Measurements from ENCODE around the gene HAUS7. TPM values are rescaled to one million over a fixed set of nuclear protein-coding genes. Genes with fewer than 3 reads are reported as not detected.
A peak's percentile ranks its signal among the peaks of the same experiment; 100 is the strongest.

HAUS7 gene
- total RNA-seq, result 10 to 100 TPM; 11.6 to 36.2 TPM
- polyA plus RNA-seq (ENCODE audit: insufficient read length in 2 of 2), result 10 to 100 TPM; 20.3 to 33.4 TPM
- long read RNA-seq, donor 1, transcript HAUS7-202 (10 exons, 1,363 nt), result major isoform, 9 of 188 reads
- long read RNA-seq, donor 1, partial matches to known transcripts, result 179 of 188 reads
- long read RNA-seq, donor 1, other reads (novel, unspliced or antisense), result 0 of 188 reads
- long read RNA-seq, donor 2, transcript HAUS7-202 (10 exons, 1,363 nt), result major isoform, 5 of 6 reads
- long read RNA-seq, donor 2, partial matches to known transcripts, result 0 of 6 reads
- long read RNA-seq, donor 2, other reads (novel, unspliced or antisense), result 0 of 6 reads
- long read RNA-seq, donor 3, partial matches to known transcripts, result 51 of 66 reads
- long read RNA-seq, donor 3, other reads (novel, unspliced or antisense), result 12 of 66 reads
- long read RNA-seq, donor 4, partial matches to known transcripts, result 288 of 291 reads
- long read RNA-seq, donor 4, other reads (novel, unspliced or antisense), result 0 of 291 reads

DNA sequence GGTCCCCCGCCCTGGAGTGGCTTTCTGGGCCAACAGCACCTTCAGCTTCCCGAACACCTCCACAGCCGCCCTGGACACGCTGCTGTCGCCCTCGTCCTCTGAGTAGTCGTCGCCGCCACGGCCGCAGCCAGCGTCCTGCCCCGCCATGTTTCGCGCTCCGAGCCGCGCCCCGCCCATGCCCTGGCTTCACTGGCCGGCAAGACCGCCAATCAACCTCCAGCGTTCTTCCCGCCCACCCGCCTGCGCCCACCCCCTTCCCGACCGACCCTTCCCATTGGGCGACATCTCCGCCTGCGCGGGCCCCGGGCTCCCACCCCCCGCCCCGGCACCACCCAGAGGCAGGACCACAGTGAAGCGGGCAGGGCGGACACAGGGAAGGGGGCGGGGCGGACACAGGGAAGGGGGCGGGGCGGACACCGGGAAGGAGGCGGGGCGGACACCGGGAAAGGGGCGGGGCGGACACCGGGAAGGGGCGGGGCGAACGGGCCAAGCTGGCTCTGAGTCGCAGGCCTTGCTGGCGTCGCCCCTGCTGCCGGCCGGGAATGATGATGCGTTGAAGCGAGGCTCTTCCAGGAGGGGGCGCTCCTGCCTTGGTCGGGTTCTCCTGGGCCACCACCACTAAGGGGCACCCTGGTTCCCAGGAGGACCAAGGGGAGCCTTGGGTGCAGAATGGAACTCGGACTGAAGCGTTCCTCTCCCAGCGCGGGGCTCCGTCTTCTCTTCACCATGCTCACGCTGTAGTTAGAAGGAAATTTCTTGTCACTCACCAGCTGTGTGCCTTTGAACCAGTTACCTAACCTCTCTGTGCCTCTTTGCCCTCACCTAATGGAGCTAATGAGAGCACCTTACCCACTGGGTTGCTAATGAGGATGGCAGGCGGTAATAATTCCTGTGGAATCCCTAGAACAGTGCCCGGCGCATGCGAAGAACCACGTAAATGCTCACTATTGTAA lies at the start of gene HAUS7:
TSS of gene HAUS7 (minus strand) at position 166 of the 953 bp plus-strand sequence. CDS start at position 147, 19 bp downstream.
- Histone ChIP-seq H3K27me3 (ENCODE audit: control insufficient read depth, insufficient read depth, low read length) (no peaks in the 10 kb centered on the region), H3K27ac (ENCODE audit: low read depth, low read length) (peak within 1 kb of the TSS; percentile 59), H3K9me3 (ENCODE audit: control insufficient read depth, insufficient read depth, low read length) (no peaks in the 10 kb centered on the region), H3K4me3 (ENCODE audit: low read depth, low read length) (peak within 1 kb of the TSS; percentile 34), H3K4me1 (ENCODE audit: control insufficient read depth, insufficient read depth, low read length) (peaks cover 34% of the 10 kb centered on the region), H3K36me3 (ENCODE audit: control insufficient read depth, insufficient read depth, low read length) (peaks cover 19% of the 10 kb centered on the region)
- peak in 5 of 6 donors; percentile 59 to 96 (median 72) for DNase-seq (ENCODE audit: low read depth in 4 of 6, low spot score in 6 of 6)
- WGBS (ENCODE audit: insufficient coverage), result 22% methylated on average over 59 of the region's 70 CpGs

GRCh38 chrX:153519569-153520286 lies 49.4 kb upstream of the HAUS7 start:
- H3K27ac ChIP-seq (ENCODE audit: low read depth, low read length), result no peak overlapping the region
- H3K4me1 ChIP-seq (ENCODE audit: control insufficient read depth, insufficient read depth, low read length), result peaks cover 26% of the 10 kb centered on the region
- H3K27me3 ChIP-seq (ENCODE audit: control insufficient read depth, insufficient read depth, low read length), result peaks cover 10% of the 10 kb centered on the region
- no peaks in the 10 kb centered on the region for H3K9me3 ChIP-seq (ENCODE audit: control insufficient read depth, insufficient read depth, low read length)
- no peak overlapping the region for H3K4me3 ChIP-seq (ENCODE audit: low read depth, low read length)
- peaks cover 3% of the 10 kb centered on the region for H3K36me3 ChIP-seq (ENCODE audit: control insufficient read depth, insufficient read depth, low read length)
- 74% methylated on average over 20 of the region's 21 CpGs for WGBS (ENCODE audit: insufficient coverage)
- DNase-seq (ENCODE audit: low read depth in 4 of 6, low spot score in 6 of 6), result no peak

DNA sequence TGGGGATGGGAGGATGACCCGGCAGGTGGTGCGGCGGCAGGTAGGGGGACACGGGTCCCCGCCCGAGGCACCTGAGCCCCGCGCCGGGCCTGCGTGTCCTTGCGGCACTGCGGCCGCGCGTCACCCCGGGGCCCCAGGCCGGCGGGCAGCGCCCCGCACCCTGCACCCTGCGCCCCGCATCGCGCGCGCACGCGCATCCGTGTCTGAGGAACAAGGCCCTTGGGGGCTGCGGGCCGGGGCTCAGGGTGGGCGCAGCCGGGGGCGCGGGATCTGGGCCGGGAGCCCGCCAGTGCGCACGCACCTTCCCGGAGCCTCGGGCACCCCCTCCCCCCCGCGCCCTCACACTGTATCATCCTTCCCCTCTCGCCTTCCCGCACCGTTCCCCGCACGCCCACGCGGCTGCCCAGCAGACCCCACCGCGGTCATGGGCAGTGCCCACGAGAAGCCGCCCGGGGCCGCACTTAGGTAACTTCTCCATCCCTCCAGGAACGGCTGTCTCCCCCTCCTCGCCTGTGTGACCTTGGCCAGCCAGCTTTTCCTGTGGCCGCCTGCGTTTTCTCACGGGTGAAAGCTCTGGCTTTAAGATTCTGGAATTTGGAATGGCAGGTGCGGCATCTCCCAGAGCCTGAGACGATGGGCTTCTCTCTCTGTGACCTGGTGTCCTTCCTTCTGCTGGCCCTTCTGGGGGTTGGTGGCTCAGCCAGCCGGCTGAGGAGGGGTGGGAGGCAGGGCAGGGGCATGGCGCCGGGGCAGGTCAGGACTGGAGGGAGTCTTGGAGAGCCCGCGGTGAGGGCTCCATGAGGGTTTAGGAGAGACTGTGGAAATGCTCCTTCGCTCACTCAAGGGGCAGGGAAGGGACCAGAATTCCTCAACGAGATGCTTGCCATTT lies 47.8 kb upstream of the HAUS7 start:
- Histone ChIP-seq H3K9me3 (ENCODE audit: control insufficient read depth, insufficient read depth, low read length) (no peaks in the 10 kb centered on the region), H3K27me3 (ENCODE audit: control insufficient read depth, insufficient read depth, low read length) (peaks cover 10% of the 10 kb centered on the region), H3K36me3 (ENCODE audit: control insufficient read depth, insufficient read depth, low read length) (peaks cover 3% of the 10 kb centered on the region), H3K27ac (ENCODE audit: low read depth, low read length) (no peak overlapping the region), H3K4me1 (ENCODE audit: control insufficient read depth, insufficient read depth, low read length) (peaks cover 26% of the 10 kb centered on the region), H3K4me3 (ENCODE audit: low read depth, low read length) (peak overlapping the region; percentile 4)
- peak in 1 of 6 donors; percentile 25 for DNase-seq (ENCODE audit: low read depth in 4 of 6, low spot score in 6 of 6)
- WGBS (ENCODE audit: insufficient coverage), result 15% methylated on average over 69 of the region's 70 CpGs

GRCh38 chrX:153517423-153517822 lies 47.0 kb upstream of the HAUS7 start, which contains the start of gene ATP2B3:
Gene ATP2B3 (plus strand): TSS chrX:153517642. CDS start chrX:153536248, 18,606 bp downstream.
- DNase-seq (ENCODE audit: low read depth in 4 of 6, low spot score in 6 of 6), result peak in 2 of 6 donors; percentile 53 to 65
- Histone ChIP-seq H3K9me3 (ENCODE audit: control insufficient read depth, insufficient read depth, low read length) (no peaks in the 10 kb centered on the region), H3K36me3 (ENCODE audit: control insufficient read depth, insufficient read depth, low read length) (peaks cover 3% of the 10 kb centered on the region), H3K27me3 (ENCODE audit: control insufficient read depth, insufficient read depth, low read length) (peaks cover 10% of the 10 kb centered on the region), H3K4me3 (ENCODE audit: low read depth, low read length) (peak within 1 kb of the TSS; percentile 4), H3K27ac (ENCODE audit: low read depth, low read length) (no peak within 1 kb of the TSS), H3K4me1 (ENCODE audit: control insufficient read depth, insufficient read depth, low read length) (peaks cover 23% of the 10 kb centered on the region)
- 22% methylated on average over 37 of the region's 50 CpGs for WGBS (ENCODE audit: insufficient coverage)

GRCh38 chrX:153516073-153516472 lies 45.7 kb upstream of the HAUS7 start:
- 84% methylated on average over 9 of the region's 9 CpGs for WGBS (ENCODE audit: insufficient coverage)
- DNase-seq (ENCODE audit: low read depth in 4 of 6, low spot score in 6 of 6), result no peak
- Histone ChIP-seq H3K27ac (ENCODE audit: low read depth, low read length) (no peak overlapping the region), H3K36me3 (ENCODE audit: control insufficient read depth, insufficient read depth, low read length) (peaks cover 3% of the 10 kb centered on the region), H3K4me3 (ENCODE audit: low read depth, low read length) (no peak overlapping the region), H3K9me3 (ENCODE audit: control insufficient read depth, insufficient read depth, low read length) (no peaks in the 10 kb centered on the region), H3K27me3 (ENCODE audit: control insufficient read depth, insufficient read depth, low read length) (peaks cover 10% of the 10 kb centered on the region), H3K4me1 (ENCODE audit: control insufficient read depth, insufficient read depth, low read length) (peaks cover 16% of the 10 kb centered on the region)

- H3K4me1 ChIP-seq (ENCODE audit: control insufficient read depth, insufficient read depth, low read length), result peaks cover 11% of the 10 kb centered on the region
- no peaks in the 10 kb centered on the region for H3K9me3 ChIP-seq (ENCODE audit: control insufficient read depth, insufficient read depth, low read length)
- no peak overlapping the region for H3K27ac ChIP-seq (ENCODE audit: low read depth, low read length)
- H3K36me3 ChIP-seq (ENCODE audit: control insufficient read depth, insufficient read depth, low read length), result peaks cover 3% of the 10 kb centered on the region
- no peak for DNase-seq (ENCODE audit: low read depth in 4 of 6, low spot score in 6 of 6)
- peaks cover 10% of the 10 kb centered on the region for H3K27me3 ChIP-seq (ENCODE audit: control insufficient read depth, insufficient read depth, low read length)
- 83% methylated on average over 8 of the region's 8 CpGs for WGBS (ENCODE audit: insufficient coverage)
- H3K4me3 ChIP-seq (ENCODE audit: low read depth, low read length), result no peak overlapping the region
Observed at GRCh38 chrX:153515435-153515834, 45.1 kb upstream of the HAUS7 start.

DNA sequence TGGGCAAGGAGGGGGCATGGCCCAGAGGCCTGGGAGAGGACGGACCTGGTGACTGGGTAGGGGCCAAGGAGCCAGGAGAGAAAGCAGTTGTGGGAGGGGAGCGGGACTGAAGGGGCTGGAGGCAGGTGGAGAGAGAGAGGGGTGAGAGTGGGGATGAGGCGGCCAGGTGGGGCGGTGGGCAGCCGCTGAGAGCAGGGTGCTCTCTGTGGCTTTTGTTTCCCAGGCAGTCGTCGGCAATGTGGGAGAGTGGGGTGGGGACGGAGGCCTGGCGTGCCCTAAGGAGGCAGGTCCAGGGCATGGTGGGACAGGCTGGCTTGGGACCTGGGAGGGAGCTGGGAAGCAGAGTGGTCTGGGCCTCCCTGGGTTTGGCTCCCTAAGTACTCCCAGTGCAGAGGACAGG lies 43.9 kb upstream of the HAUS7 start:
- no peaks in the 10 kb centered on the region for H3K9me3 ChIP-seq (ENCODE audit: control insufficient read depth, insufficient read depth, low read length)
- no peak for DNase-seq (ENCODE audit: low read depth in 4 of 6, low spot score in 6 of 6)
- H3K36me3 ChIP-seq (ENCODE audit: control insufficient read depth, insufficient read depth, low read length), result no peaks in the 10 kb centered on the region
- no peak overlapping the region for H3K4me3 ChIP-seq (ENCODE audit: low read depth, low read length)
- H3K4me1 ChIP-seq (ENCODE audit: control insufficient read depth, insufficient read depth, low read length), result peaks cover 9% of the 10 kb centered on the region
- WGBS (ENCODE audit: insufficient coverage), result 74% methylated on average over 9 of the region's 9 CpGs
- no peak overlapping the region for H3K27ac ChIP-seq (ENCODE audit: low read depth, low read length)
- H3K27me3 ChIP-seq (ENCODE audit: control insufficient read depth, insufficient read depth, low read length), result peaks cover 10% of the 10 kb centered on the region

- DNase-seq (ENCODE audit: low read depth in 4 of 6, low spot score in 6 of 6), result no peak
- Histone ChIP-seq H3K27ac (ENCODE audit: low read depth, low read length) (no peak overlapping the region), H3K4me1 (ENCODE audit: control insufficient read depth, insufficient read depth, low read length) (peaks cover 7% of the 10 kb centered on the region), H3K9me3 (ENCODE audit: control insufficient read depth, insufficient read depth, low read length) (no peaks in the 10 kb centered on the region), H3K27me3 (ENCODE audit: control insufficient read depth, insufficient read depth, low read length) (peaks cover 1% of the 10 kb centered on the region), H3K4me3 (ENCODE audit: low read depth, low read length) (no peak overlapping the region), H3K36me3 (ENCODE audit: control insufficient read depth, insufficient read depth, low read length) (no peaks in the 10 kb centered on the region)
- WGBS (ENCODE audit: insufficient coverage), result 73% methylated on average over 5 of the region's 5 CpGs
Observed at GRCh38 chrX:153513265-153513664, 42.9 kb upstream of the HAUS7 start.

All from spinal cord (tissue), 10 donors.